NCI-H69 (cell line): ENCODE data around the gene ANKRD50.

ENCODE experiments used
- DNase-seq: peaks from one replicate; lab custom pipeline; 2025; lab: John Stamatoyannopoulos, UW

The ANKRD50 gene, protein sequence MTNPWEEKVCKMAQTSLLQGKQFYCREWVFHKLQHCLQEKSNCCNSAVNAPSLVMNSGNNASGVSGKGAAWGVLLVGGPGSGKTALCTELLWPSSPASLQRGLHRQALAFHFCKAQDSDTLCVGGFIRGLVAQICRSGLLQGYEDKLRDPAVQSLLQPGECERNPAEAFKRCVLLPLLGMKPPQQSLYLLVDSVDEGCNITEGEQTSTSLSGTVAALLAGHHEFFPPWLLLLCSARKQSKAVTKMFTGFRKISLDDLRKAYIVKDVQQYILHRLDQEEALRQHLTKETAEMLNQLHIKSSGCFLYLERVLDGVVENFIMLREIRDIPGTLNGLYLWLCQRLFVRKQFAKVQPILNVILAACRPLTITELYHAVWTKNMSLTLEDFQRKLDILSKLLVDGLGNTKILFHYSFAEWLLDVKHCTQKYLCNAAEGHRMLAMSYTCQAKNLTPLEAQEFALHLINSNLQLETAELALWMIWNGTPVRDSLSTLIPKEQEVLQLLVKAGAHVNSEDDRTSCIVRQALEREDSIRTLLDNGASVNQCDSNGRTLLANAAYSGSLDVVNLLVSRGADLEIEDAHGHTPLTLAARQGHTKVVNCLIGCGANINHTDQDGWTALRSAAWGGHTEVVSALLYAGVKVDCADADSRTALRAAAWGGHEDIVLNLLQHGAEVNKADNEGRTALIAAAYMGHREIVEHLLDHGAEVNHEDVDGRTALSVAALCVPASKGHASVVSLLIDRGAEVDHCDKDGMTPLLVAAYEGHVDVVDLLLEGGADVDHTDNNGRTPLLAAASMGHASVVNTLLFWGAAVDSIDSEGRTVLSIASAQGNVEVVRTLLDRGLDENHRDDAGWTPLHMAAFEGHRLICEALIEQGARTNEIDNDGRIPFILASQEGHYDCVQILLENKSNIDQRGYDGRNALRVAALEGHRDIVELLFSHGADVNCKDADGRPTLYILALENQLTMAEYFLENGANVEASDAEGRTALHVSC (N-terminal part only)

DNA sequence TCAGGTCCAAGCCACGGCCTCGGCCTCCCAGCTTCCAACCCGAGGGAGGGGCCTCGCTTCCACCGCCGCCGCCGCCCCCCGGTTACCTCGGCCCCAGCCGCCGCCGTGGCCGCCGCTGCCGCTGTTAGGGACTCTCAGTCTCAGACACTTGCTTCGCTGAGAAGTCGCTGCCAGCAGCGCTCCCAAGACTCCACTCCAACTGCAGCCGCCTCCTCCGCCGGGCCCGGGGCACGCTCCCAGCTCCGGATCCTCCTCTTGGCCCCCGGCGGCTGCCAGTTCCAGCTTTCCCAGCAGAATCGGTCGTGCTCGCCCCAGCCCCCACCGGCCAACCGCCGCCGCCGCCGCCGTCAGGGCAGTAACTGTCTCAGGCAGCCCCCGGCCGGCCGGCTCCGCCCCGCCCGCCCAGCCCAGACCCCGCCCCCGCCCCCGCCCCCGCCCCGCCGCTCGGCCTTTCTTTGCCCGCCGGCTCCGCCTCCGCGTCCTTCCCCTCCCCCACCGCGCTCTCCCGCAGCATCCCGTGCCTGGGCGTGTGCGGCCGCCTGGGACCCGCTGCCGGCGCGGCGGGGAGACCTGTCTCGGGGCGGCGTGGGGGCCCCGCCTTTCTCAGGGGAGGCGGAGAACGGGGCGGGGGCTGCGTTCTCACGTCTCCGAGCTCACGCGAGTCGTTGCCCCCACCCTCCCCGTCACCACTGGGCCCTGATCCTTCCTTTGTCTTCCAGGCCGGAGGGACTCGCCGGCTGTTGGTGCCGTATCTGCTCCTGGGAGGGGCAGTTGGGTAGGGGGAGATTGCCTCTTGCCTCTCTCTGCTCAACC lies at the start of gene ANKRD50:
Gene ANKRD50 (minus strand): TSS at position 361 of the 813 bp plus-strand sequence. CDS start 2,221 bp downstream, outside the sequence.
- DNase-seq = peak; percentile 97

DNA sequence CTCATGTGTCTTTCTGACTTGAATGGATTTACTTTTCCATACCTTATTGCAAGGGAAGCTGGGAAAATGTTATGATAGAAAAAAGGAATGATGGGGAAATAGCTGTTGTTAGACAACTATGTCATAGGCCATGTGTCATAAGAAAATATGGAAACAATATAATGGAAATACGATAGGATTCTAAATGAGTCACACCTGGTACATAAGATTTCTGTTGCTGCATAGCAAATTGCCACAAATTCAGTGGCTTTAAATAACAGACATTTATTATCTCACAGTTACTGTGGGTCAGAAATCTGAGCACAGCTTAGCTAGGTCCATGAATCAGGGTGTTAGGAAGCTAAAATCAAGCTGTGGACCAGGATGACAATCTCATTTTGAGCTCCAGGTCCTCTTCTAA lies 44.6 kb upstream of the ANKRD50 start:
- peak; percentile 7 for DNase-seq

DNA sequence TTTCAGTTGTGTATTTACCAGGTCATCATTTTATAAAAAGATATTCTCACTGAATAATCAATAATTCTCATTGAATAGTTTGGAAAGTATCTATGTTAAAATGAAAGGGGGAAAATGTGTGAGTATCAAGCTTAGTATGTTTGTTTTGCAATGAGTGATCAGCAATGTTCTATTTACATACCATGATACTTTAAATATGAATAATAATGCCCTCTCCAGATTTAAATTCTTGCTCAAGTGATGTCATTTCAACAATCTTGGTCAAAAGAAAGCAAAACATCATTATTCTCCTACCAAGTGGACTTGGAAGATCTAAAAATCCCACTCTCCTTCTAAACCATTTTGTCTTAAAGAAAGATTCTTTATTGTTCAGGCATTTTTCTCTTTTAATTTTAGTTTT lies 42.1 kb upstream of the ANKRD50 start:
- DNase-seq = peak; percentile 8

DNA sequence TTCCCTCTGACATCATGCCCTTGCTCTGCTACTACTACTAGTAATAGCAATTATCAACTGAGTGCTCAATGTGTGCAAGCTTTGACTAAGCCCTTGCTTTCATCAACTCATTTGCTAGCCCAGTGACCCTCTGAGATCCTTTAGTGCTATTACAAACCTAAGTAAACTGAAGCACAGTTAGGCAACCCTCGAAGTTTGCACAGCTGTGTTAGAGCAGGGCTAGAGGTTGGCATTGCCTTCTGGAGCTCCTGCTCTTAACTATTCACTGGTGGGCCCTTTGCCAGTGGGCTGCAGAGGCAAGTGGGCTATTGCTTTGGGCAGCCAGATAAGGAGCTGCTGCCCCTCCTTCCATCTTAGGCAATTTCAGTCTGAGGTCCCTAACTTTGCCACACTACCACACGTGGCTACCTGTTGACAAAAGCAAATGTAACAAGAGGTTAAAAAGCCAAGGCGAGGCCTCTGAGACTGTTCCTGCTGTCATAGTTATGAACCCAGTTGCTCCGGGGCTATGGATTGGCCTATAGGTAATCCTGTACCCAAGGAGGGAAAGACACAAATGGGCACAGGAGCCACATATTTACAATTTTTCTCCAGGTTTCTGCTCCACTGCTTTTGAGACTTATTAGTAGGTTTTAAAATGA lies 41.5 kb upstream of the ANKRD50 start:
- DNase-seq = peak; percentile 96

DNA sequence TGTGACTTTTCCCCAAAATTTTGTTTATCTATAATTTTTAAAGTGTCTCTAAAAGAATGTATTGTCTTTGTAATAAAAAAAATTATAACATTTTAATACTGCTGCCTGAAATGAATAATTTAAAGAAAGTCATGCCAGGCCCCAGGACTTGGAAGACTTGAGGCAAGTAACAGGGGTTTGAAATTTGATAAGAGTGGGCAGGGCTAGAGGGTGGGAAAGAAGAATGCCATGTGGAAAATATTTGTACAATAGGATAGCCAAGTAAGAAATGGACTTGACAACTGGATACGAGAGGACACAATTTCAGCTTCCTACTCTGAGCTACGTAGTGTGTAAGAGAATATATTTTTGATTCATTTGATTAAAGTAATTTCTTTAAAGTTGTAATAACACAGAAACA lies 36.9 kb upstream of the ANKRD50 start:
- DNase-seq = no peak

DNA sequence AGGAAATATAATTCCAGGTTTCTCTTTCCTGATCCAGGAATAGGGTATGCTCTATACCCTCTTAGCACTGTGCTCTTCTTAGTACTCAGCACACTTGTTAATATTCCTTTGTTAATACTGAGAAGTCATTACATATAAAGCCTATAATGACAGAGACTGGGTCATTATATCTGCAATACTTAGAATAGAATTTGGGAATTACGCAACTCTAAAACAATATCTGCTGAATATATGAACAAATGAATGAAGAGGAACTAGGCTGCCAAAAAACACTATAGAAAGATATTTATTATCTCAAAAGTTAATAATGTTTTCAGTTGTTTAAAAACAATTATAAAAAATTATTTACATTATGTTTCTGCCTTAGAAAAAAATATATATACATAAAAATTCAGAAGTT lies 36.4 kb upstream of the ANKRD50 start:
- DNase-seq = no peak

DNA sequence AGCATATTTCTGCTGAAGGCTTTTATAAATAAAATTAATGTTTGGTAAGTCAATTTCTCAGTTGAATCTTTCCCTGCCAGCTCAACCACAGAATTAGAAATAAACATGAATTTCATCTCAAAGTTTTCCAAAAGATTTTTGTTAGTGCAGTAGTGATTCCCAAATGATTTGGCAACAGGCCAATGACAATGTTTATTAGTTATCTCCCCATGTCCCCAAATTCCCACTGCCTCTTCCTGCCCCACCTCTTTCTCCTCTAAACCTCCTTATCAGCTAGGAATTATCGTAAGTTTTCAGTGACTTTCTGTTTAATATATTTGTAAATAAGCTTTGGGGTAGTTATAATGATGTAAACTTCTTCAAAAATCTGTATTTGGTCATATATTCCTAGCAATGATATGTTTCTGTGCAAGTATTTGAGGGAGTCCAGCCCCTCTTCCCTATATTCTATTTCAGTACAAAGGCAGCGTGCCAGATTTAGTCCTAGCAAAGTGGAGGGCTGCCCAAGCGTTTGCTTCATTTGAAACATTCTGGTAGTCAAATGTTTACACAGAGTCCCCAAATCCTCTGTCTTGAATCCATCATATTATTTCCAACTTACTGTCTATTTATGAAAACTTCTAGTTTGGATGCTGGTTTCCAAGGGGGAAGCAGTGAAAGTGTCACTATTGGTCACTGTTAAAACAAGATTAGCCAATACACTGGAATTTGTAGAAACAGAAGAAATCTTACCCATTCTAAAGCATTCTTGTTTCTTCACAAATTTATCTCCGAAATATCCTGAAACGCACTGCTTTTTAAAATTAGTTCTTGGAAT lies 33.7 kb upstream of the ANKRD50 start:
- no peak for DNase-seq

DNA sequence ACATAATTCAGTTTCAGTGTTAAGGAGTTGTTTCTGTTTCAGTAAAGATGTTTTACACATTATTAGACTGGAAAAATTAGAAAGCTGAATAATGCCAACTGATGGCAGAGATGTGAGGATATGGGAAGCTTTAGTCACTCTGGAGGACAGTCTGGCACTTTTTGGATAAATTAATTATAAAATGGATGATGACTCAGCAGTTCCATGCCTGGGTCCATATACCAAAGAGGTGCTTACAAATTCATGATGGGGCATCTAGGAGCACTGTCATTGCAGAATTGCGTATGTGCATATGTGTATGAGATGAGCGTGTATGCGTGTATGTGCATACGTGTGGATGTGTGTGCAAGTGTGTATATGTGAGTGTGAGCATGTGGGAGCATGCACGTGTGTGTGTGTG lies 31.2 kb upstream of the ANKRD50 start:
- DNase-seq = no peak

DNA sequence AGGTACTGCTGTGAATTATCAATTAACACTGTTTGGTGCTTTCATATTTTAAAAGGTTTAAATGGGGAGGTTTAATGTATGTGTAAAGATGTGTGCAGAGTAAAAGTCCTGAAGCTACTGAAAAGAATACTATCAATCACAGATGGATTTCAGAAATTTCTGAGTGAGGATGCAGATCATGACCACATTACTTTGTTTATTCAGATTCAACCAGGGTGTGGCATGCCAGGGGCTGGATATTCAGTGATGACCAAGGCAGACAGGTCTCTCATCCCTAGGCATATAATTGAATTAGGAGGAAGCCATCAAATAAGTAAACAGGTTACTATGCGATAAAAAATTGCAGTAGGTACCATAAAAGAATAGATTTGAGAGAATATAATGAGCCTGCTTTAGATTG lies 28.0 kb upstream of the ANKRD50 start:
- DNase-seq = peak; percentile 4

DNA sequence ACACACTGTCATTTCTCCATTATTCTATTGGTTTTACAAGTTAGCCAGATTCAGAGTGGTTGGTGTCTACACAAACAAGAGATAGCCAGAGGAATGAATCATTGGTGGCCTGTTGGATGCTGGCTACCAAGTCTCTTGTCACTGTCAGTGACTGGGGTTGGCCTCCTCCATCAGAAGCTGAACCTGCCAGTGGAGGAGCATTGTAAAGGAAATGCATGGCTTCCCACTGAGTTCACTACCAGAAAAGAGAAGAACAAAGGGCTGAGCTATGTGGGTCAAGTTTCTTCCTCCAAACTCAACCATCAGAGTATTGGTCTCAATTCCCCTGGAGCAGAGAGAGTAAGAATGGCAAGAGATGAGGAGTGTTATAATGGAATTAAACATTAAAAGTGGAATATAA lies 26.5 kb upstream of the ANKRD50 start:
- DNase-seq = peak; percentile 37

DNA sequence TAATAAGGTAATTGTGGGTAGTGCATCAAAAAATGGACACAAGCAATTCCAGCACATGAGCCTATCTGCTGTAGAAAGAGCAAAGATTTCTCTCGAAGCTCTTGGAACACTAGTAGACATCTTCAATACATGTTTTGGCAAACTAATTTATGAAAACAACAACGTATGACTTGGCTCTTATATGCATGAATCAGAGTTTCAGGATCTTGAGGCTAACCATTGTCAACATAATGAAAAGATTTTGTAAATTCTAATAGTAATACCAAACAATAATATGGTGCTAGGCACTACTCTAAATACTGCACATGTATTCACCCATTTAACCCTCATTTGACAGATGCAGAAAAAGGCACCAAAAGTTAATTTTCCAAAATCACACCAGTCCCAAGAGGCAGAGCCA lies 25.1 kb upstream of the ANKRD50 start:
- DNase-seq = no peak

DNA sequence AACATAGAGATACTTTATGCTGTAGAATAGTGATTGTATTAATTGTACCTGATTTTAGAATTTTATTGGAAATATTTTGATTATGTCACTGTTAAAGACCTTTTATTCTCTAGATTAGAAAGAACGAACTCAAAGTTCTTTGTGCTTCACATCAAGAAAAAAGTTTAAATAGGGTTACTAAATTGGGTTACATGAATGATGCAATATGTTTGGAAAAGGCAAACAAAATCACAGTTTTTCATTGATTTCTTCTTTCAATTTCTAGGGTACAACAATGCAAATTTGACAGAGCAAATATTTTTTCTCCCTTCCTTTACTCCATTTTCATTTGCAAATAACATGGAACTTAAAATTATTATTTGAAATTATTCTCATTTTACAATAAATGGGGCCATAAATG lies 24.0 kb upstream of the ANKRD50 start:
- no peak for DNase-seq

DNA sequence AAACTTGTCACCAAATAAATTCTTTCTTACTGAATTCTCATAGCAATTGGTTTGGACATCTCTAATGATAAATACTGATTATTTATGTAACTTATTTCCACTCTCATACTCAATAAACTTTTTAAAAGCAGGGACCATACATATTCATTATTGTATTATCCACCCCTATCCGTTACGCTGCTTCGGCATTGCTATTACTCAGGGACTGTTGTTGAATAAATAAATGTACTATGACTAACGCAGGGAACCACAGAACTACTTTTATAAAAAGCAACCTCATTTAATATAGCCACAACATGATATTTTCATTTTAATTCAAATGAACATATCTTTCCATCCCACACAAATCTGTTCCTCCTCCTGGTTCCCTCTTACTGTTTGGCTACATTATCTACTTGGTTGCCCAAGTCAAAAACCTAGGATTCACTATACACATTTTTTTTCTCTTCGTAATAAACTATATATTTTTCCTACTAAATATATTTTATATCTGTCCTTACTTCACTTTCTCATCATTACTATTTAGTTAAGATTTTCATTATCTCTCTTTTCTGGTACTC lies 14.9 kb upstream of the ANKRD50 start:
- DNase-seq = no peak

DNA sequence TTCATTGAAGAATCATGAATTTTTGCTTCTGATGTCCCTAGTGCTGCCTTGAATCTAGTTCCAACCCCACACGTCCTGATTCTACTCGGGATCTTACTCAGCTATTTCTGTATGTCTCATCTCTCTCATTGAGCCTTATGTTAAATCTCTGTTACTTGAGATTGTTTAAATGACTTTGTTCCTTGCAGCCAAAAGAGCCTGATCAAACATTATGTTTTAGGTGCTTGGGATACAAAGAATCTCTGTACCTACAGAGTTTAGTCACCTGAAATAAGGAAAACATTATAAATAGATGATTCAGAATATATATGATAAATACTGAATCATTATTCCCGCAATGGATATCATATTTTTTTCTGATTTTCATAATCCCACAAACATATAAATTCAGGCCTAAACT lies 13.7 kb upstream of the ANKRD50 start:
- DNase-seq = no peak

DNA sequence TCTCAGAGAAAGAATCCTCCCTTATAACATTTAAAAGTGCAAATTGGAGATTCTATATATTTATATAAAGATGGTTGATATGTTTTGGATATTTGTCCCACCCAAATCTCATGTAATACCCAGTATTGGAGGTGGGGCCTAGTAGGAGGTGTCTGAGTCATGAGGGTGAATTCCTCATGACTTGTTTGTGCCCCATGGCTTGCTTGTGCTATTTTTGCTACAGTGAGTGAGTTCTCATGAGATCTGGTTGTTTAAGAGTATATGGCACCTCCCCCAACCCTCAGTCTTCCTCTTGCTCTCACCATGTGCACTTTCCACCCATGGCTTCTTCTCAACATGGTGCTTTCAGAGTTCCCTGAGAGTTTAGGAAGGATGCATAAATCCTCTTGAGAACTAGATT lies 9.5 kb upstream of the ANKRD50 start:
- no peak for DNase-seq

DNA sequence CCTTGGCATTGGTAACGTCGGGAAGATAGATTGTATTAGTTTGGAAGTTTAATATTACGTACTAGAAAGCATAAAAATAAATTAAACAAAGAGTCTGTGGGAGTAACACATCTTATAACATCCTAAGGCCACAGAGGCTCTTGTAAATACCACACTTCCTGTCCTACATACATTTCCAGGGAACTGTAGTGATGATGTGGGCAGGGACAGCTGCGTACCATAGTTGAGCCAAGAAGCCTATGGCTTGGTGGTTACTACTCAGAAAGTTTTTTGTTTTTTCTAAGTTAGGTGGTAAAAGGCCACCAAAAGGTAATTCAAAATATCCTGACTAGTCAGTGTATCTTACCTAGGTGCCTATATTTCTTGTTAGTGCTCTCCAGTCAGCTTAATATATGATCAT lies 4.6 kb upstream of the ANKRD50 start:
- DNase-seq = no peak

DNA sequence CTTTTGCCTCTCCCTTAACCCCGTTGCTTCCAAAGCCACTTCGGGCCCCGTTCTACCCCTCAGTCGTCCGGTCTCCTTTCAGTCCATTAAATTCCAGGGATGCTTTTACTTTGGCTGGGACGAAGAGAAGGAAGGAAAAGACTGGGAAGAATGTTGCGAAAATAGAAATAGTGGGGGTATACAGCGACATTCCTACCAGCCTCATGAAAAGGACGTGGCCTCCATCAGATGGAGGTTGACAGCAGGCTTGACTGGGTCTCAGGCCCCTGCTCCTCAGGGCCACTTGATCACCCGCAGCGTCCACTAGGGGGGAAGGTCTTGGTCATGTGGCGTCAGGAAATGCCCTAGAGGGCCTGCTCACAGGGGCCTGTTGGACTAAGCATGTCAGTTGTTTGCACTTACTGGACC lies 657 bp upstream of the ANKRD50 start:
- peak; percentile 85 for DNase-seq

DNA sequence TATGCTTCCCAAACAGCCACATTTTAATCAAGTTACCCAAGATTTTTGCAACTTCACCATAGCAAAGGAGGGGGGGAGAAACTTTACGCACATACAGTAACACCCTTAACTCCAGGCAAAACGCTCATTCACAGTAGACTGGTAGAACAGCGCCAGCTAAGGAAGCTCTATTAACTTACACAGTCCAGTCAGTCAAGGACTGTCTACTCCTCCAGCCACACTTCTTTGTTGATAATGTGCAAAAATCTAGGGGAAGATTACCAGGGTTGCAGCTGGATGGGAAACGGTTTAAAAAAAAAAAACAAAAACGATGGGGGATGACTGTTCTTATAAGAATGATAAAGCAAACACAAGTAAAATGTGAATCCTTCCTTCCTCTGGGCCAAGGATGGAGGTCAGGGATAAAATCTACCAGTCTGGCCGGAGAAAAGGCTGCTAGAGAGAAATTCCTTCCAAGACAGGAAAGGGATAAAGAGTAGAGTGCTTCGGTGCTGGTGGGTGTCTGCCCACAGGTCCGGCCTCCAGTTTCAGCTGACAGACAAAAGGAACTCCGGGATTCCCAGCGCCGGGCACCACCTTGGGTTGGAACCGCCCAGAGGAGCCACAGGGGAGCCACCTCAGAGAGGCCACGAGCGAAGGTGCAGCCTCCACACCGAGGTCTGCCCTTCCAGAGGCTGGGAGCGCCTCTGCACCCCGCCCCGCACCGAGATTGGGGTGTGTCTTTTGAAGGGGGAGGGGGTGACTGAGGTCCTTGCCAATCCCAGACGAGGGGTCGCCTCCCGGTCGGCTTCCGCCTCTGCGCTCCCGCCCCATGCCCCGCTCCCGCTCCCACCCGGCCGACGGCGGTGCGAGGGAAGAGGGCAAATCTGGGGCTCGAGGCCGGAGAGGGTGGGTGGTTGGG lies 811 bp downstream of the ANKRD50 start:
- peak; percentile 85 for DNase-seq

DNA sequence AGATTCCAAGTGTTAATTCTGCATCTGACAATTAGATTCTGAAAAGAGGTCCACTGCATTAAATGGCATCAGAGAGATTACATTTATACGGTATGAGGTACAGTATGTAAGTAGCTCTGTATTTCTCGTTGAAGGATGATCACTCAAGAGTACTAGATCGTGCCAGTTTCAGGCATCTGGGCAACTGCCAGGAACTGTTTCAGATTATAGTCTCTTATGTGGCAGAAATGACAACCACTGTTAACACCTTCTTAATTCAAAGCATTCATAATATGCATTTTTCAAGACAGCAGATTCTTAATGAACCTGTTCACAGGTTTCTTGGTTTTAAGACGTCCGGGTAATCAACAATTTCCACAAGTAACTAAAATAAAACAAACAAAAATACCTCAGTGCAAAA lies 1.6 kb downstream of the ANKRD50 start:
- DNase-seq = peak; percentile 41
